Skeletal muscle tissue (tissue), 4 donors: ENCODE measurements around the gene SPDYC. TPM values are rescaled to one million over a fixed set of nuclear protein-coding genes. Genes with fewer than 3 reads are reported as not detected.
A peak's percentile ranks its signal among the peaks of the same experiment; 100 is the strongest.

Experiments used
- H3K27ac ChIP-seq: one replicate; pipeline ENCODE4 v1.7.0; 2013; ENCODE audit warnings: mild to moderate bottlenecking, low read depth, low read length, inconsistent platforms
- H3K27me3 ChIP-seq, 3 donors: one replicate each; pipeline ENCODE4 v1.7.0; 2013; ENCODE audit warnings: low read length in 3 of 3; ENCODE audit not compliant: control insufficient read depth in 3 of 3, insufficient read depth in 3 of 3
- H3K36me3 ChIP-seq, 3 donors: one replicate each; pipeline ENCODE4 v1.7.0; 2013; ENCODE audit warnings: low read length in 3 of 3; ENCODE audit not compliant: control insufficient read depth in 3 of 3, insufficient read depth in 3 of 3
- H3K4me1 ChIP-seq, 3 donors: one replicate each; pipeline ENCODE4 v1.7.0; 2013; ENCODE audit warnings: low read length in 3 of 3, mild to moderate bottlenecking in 3 of 3; ENCODE audit not compliant: control insufficient read depth in 3 of 3, insufficient read depth in 3 of 3
- H3K4me3 ChIP-seq, 3 donors: one replicate each; pipeline ENCODE4 v1.7.0; 2013; ENCODE audit warnings: low read length in 3 of 3
- H3K9ac ChIP-seq, 3 donors: one replicate each; pipeline ENCODE4 v1.7.0; 2013; ENCODE audit warnings: low read length in 3 of 3, mild to moderate bottlenecking in 3 of 3, moderate library complexity in 2 of 3, low read depth in 1 of 3
- H3K9me3 ChIP-seq, 3 donors: one replicate each; pipeline ENCODE4 v1.7.0; 2013; ENCODE audit warnings: low read length in 3 of 3; ENCODE audit not compliant: control insufficient read depth in 3 of 3
- total RNA-seq: library from RNA; depleted of rRNA; stranded (reverse); fragments of >200 nt; gene quantifications from one replicate; pipeline ENCODE4 v1.2.3, GENCODE V29; 2014
- donor health status: Osteomylitis.

Gene SPDYC
- total RNA-seq, 1 donor from 2014 or later, result not detected

DNA sequence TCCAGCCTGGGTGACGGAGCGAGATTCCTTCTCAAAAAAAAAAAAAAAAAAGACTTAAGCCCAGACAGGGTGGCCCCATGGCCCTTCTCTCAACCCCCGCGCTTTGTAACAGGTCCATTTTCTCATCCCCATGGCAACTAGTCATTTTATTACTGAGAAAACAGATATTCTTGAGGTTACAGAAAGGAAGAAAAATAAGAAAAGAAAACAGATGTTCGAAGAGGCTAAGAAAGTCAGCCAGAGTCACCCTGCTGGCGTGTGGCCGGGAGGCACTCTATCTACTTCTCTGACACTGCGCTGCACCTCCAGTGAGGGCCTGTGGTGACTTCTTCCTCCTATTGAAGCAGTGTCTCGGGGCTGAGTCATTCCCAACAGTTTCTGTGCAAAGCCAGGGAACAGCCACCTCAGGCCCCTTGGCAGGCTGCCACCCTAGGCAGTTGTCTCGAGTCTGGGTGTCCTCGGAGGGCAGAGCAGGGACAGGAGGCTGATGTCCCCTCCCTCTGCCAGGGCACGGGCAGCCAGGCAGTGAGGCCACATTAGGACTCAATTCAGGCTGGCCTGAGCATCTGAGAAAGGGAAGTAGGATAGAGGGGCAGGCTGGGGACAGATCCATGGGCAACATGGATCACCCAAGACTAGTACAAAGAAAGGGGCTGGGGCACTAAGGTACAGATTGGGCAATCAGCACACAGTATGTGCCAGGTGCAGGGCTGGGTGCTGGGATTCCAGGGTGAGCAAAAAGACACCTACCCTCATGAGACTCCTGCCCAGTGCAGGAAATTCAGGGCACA, 19.3 kb upstream of the SPDYC start:
- Histone ChIP-seq H3K27ac (peak overlapping the region; percentile 85), H3K4me3 (peak overlapping the region; percentile 7 to 47 (median 41)), H3K4me1 (peaks cover 12 to 19% (median 14%) of the 10 kb centered on the region in 3 donors), H3K27me3 (no peaks in the 10 kb centered on the region), H3K36me3 (no peaks in the 10 kb centered on the region), H3K9ac (peak overlapping the region; percentile 62 to 80 (median 70)), H3K9me3 (no peaks in the 10 kb centered on the region)

DNA sequence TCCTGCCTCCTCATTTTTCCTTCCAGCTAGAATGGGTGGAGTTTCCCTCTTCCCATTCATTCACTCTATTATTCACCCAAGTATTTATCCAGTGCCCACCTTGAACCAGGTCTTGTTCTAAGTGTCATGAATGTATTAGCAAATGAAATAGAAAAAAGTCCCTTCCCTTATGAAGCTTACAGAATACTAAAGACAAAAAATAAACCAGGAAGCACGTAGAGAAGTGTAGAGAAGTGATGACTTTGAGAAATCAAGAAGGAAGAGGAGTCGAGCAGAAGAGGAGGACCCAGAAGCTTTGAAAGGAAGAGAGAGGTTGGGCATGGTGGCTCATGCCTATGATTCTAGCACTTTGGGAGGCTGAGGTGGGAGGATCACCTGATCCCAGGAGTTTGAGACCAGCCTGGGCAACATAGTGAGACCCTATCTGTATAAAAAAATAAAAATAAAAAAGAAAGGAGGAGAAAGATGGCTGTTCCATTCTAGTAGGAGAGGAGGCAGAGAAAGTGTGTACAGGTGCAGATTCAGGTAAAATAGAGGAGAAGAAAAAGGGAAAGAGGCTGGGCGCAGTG, 18.6 kb upstream of the SPDYC start:
- Histone ChIP-seq H3K9me3 (no peaks in the 10 kb centered on the region), H3K9ac (peak overlapping the region in 2 of 3 donors; percentile 70 to 80), H3K4me1 (peaks cover 12 to 19% (median 14%) of the 10 kb centered on the region in 3 donors), H3K36me3 (no peaks in the 10 kb centered on the region), H3K4me3 (no peak overlapping the region), H3K27ac (peak overlapping the region; percentile 85), H3K27me3 (no peaks in the 10 kb centered on the region)

- H3K9me3 ChIP-seq, result no peaks in the 10 kb centered on the region
- no peak overlapping the region for H3K4me3 ChIP-seq
- H3K9ac ChIP-seq, result no peak overlapping the region
- no peak overlapping the region for H3K27ac ChIP-seq
- no peaks in the 10 kb centered on the region for H3K27me3 ChIP-seq
- H3K4me1 ChIP-seq, result peaks cover 12 to 19% (median 14%) of the 10 kb centered on the region in 3 donors
- no peaks in the 10 kb centered on the region for H3K36me3 ChIP-seq
Observed at GRCh38 chr11:65152122-65152521, 17.9 kb upstream of the SPDYC start.

- Histone ChIP-seq H3K4me1 (peaks cover 0 to 3% (median 1%) of the 10 kb centered on the region in 3 donors), H3K36me3 (no peaks in the 10 kb centered on the region), H3K27me3 (no peaks in the 10 kb centered on the region), H3K4me3 (no peak overlapping the region), H3K9ac (no peak overlapping the region), H3K27ac (no peak overlapping the region), H3K9me3 (no peaks in the 10 kb centered on the region)
Observed at GRCh38 chr11:65156256-65156655, 13.8 kb upstream of the SPDYC start.

DNA sequence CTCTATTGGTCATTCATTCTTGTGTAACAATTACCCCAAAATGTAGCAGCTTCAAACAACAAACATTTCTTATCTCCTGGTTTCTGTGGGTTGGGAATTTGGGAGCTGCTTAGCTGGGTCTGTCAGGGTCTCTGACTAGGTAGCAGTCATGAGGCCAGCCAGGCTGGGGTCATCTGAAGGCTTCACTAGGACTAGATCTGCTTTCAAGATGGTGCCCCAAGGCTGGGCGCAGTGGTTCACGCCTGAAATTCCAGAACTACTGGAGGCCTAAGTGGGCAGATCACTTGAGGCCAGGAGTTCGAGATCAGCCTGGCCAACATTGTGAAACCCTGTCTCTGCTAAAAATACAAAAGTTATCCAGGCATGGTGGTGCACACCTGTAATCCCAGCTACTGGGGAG, 13.1 kb upstream of the SPDYC start:
- H3K27me3 ChIP-seq, result no peaks in the 10 kb centered on the region
- H3K36me3 ChIP-seq, result no peaks in the 10 kb centered on the region
- H3K9ac ChIP-seq, result no peak overlapping the region
- H3K9me3 ChIP-seq, result no peaks in the 10 kb centered on the region
- H3K4me1 ChIP-seq, result no peaks in the 10 kb centered on the region
- H3K27ac ChIP-seq, result no peak overlapping the region
- H3K4me3 ChIP-seq, result no peak overlapping the region

DNA sequence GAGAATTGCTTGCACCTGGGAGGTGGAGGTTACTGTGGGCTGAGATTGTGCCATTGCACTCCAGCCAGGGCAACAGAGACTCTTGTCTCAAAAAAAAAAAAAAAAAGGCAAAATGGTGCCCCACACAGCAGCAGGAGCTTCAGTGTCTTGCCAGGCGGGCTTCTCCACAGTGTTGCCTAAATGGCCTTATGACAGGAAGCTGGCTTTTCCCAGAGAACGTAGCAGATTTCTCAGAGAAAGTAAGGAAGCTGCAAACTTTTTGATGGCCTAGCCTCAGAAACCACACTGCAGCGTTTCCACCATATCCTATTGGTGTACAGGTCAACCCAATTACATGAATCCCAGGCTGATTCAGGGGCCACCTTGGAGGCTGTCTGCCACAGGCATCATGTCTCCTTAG, 12.7 kb upstream of the SPDYC start:
- no peaks in the 10 kb centered on the region for H3K27me3 ChIP-seq
- H3K4me3 ChIP-seq, result no peak overlapping the region
- H3K4me1 ChIP-seq, result no peaks in the 10 kb centered on the region
- no peak overlapping the region for H3K9ac ChIP-seq
- no peaks in the 10 kb centered on the region for H3K36me3 ChIP-seq
- no peaks in the 10 kb centered on the region for H3K9me3 ChIP-seq
- H3K27ac ChIP-seq, result no peak overlapping the region

- Histone ChIP-seq H3K36me3 (no peaks in the 10 kb centered on the region), H3K27ac (no peak overlapping the region), H3K9ac (no peak overlapping the region), H3K4me1 (no peaks in the 10 kb centered on the region), H3K27me3 (no peaks in the 10 kb centered on the region), H3K4me3 (no peak overlapping the region), H3K9me3 (no peaks in the 10 kb centered on the region)
Observed at GRCh38 chr11:65159012-65159411, 11.0 kb upstream of the SPDYC start.

GRCh38 chr11:65160643-65161042, 9.4 kb upstream of the SPDYC start:
- H3K9me3 ChIP-seq, result no peaks in the 10 kb centered on the region
- H3K4me3 ChIP-seq, result no peak overlapping the region
- no peak overlapping the region for H3K27ac ChIP-seq
- no peaks in the 10 kb centered on the region for H3K4me1 ChIP-seq
- no peak overlapping the region for H3K9ac ChIP-seq
- H3K36me3 ChIP-seq, result no peaks in the 10 kb centered on the region
- H3K27me3 ChIP-seq, result no peaks in the 10 kb centered on the region

GRCh38 chr11:65163684-65164083, 6.3 kb upstream of the SPDYC start:
- H3K9me3 ChIP-seq, result no peaks in the 10 kb centered on the region
- no peak overlapping the region for H3K4me3 ChIP-seq
- H3K27me3 ChIP-seq, result no peaks in the 10 kb centered on the region
- no peaks in the 10 kb centered on the region for H3K36me3 ChIP-seq
- no peak overlapping the region for H3K9ac ChIP-seq
- peaks cover 0 to 3% (median 0%) of the 10 kb centered on the region in 3 donors for H3K4me1 ChIP-seq
- no peak overlapping the region for H3K27ac ChIP-seq
